HepG2 (cell line): ENCODE measurements around the gene STAT5A. TPM values are rescaled to one million over a fixed set of nuclear protein-coding genes. Genes with fewer than 3 reads are reported as not detected.

Experiments
- ATAC-seq: fragments of 200-7000 bp; cut with Tn5 transposase; 3 replicates; pipeline ENCODE4 v1.9.1; 2020; ENCODE audit warnings: mild to moderate bottlenecking, moderate library complexity
- BruUV-seq: library from RNA; stranded (reverse); fragments of 400-500 nt; replicated peaks from 2 replicates; lab custom pipeline; 2021; lab: Mats Ljungman, UMichigan
- CTCF ChIA-PET: fragments of 300-600 bp; formaldehyde crosslinking; extraction: SDS; loops from one replicate; lab custom pipeline; 2021; ENCODE audit warnings: low total read pairs, inconsistent platforms, low intra/inter-chr PET ratio; lab: Yijun Ruan, JAX
- POLR2A ChIA-PET: fragments of 350-600 bp; sonication (Branson Sonifier 250); formaldehyde crosslinking; loops from one replicate; lab custom pipeline; 2020; ENCODE audit warnings: antibody characterized with exemption, inconsistent platforms; lab: Yijun Ruan, JAX
- DNase-seq: peaks from one replicate; pipeline ENCODE4 v3.0.0-alpha.2; 2015; ENCODE audit warnings: low spot score
- FAIRE-seq: peaks from 3 replicates; lab custom pipeline; 2011; peaks lifted over from hg19 to GRCh38; lab: Jason Lieb, UNC
- H2AFZ ChIP-seq: one replicate; pipeline ENCODE4 v1.6.1; 2011; ENCODE audit warnings: low read length, inconsistent platforms
- H3K27ac ChIP-seq: fragments of 300-600 bp; 3 replicates; pipeline ENCODE4 v1.8.0; 2011; ENCODE audit warnings: mixed run types, mild to moderate bottlenecking, mixed read lengths, low read length, inconsistent platforms; ENCODE audit not compliant: insufficient read depth; ENCODE audit errors: extremely low read length
- H3K27me3 ChIP-seq, 2 experiments: fragments of 200-600 bp in 1 of 2; 2 replicates in 1 of 2; 3 replicates in 1 of 2; pipeline versions ENCODE4 v1.6.0 to v1.8.0; 2011; ENCODE audit warnings: low read length in 2 of 2, mild to moderate bottlenecking in 2 of 2, moderate library complexity in 2 of 2, inconsistent platforms in 1 of 2; ENCODE audit not compliant: insufficient read depth in 2 of 2, control insufficient read depth in 1 of 2
- H3K36me3 ChIP-seq, 2 experiments: fragments of 200-600 bp in 1 of 2; replicated peaks in 1 of 2; 2 replicates in 1 of 2; 3 replicates in 1 of 2; pipeline versions ENCODE4 v1.5.1 to v1.8.0; 2011; ENCODE audit warnings: low read length in 2 of 2, inconsistent platforms in 1 of 2; ENCODE audit not compliant: insufficient read depth in 2 of 2, control insufficient read depth in 1 of 2
- H3K4me1 ChIP-seq: 2 replicates; pipeline ENCODE4 v1.5.1; 2012; ENCODE audit warnings: low read length, inconsistent platforms; ENCODE audit not compliant: insufficient read depth
- H3K4me2 ChIP-seq: 2 replicates; pipeline ENCODE4 v1.6.0; 2011; ENCODE audit warnings: low read depth, low read length, inconsistent platforms
- H3K4me3 ChIP-seq, 3 experiments: fragments of 200-600 bp in 1 of 3; sonication (generic), shearing (Covaris generic) in 1 of 3; replicated peaks in 1 of 3; 2 replicates each; pipeline ENCODE4 v1.5.1; 2011 to 2016; ENCODE audit warnings: low read length in 3 of 3, inconsistent platforms in 2 of 3, low read depth in 2 of 3, mild to moderate bottlenecking in 2 of 3, control low read depth in 1 of 3, mixed read lengths in 1 of 3; ENCODE audit not compliant: insufficient read depth in 1 of 3
- H3K79me2 ChIP-seq: one replicate; pipeline ENCODE4 v1.6.1; 2011; ENCODE audit warnings: low read length, inconsistent platforms; ENCODE audit not compliant: insufficient read depth
- H3K9ac ChIP-seq: 2 replicates; pipeline ENCODE4 v1.6.0; 2011; ENCODE audit warnings: mild to moderate bottlenecking, low read depth, low read length, inconsistent platforms; ENCODE audit not compliant: insufficient read depth
- H3K9me3 ChIP-seq: 2 replicates; pipeline ENCODE4 v1.5.1; 2012; ENCODE audit warnings: mild to moderate bottlenecking, low read length
- H4K20me1 ChIP-seq: 2 replicates; pipeline ENCODE4 v1.6.0; 2011; ENCODE audit warnings: inconsistent platforms, mild to moderate bottlenecking, low read length, moderate library complexity; ENCODE audit not compliant: insufficient read depth
- BCL3 ChIP-seq: sonication (generic); formaldehyde crosslinking; IDR thresholded peaks from 2 replicates; pipeline ENCODE4 v1.5.1; 2020; ENCODE audit warnings: mild to moderate bottlenecking, missing genetic modification reagents, moderate library complexity
- HOXD1 ChIP-seq: sonication (generic); formaldehyde crosslinking; IDR thresholded peaks from 2 replicates; pipeline ENCODE4 v1.5.0; 2020; ENCODE audit warnings: missing genetic modification reagents
- KDM6A ChIP-seq: IDR thresholded peaks from 2 replicates; pipeline ENCODE4 v1.6.1; 2016; ENCODE audit warnings: low read depth
- TRIM24 ChIP-seq: sonication (generic); formaldehyde crosslinking; IDR thresholded peaks from 2 replicates; pipeline ENCODE4 v1.8.0; 2022; ENCODE audit warnings: mild to moderate bottlenecking, missing genetic modification reagents
- ZC3H13 ChIP-seq: sonication (generic); formaldehyde crosslinking; IDR thresholded peaks from 2 replicates; pipeline ENCODE4 v1.8.1; 2023; ENCODE audit warnings: mild to moderate bottlenecking, missing genetic modification reagents, moderate library complexity
- ZKSCAN1 ChIP-seq: fragments of 150-350 bp; IDR thresholded peaks from 2 replicates; pipeline ENCODE4 v1.6.1; 2014; ENCODE audit warnings: low read length
- ZNF430 ChIP-seq: sonication (generic); formaldehyde crosslinking; IDR thresholded peaks from 2 replicates; pipeline ENCODE4 v1.9.0; 2021; ENCODE audit warnings: mild to moderate bottlenecking, missing genetic modification reagents
- ZNF446 ChIP-seq: sonication (generic); formaldehyde crosslinking; IDR thresholded peaks from 2 replicates; pipeline ENCODE4 v1.5.0; 2020; ENCODE audit warnings: mild to moderate bottlenecking, missing genetic modification reagents
- ZNF570 ChIP-seq: sonication (generic); formaldehyde crosslinking; IDR thresholded peaks from 2 replicates; pipeline ENCODE4 v1.4.0; 2020; ENCODE audit warnings: mild to moderate bottlenecking, missing genetic modification reagents, borderline replicate concordance
- ZNF576 ChIP-seq: sonication (generic); formaldehyde crosslinking; IDR thresholded peaks from 2 replicates; pipeline ENCODE4 v1.4.0; 2020; ENCODE audit warnings: mild to moderate bottlenecking, missing genetic modification reagents
- ZNF619 ChIP-seq: sonication (generic); formaldehyde crosslinking; IDR thresholded peaks from 2 replicates; pipeline ENCODE4 v1.4.0; 2020; ENCODE audit warnings: mild to moderate bottlenecking, missing genetic modification reagents
- WGBS: methylation state at CpG from one replicate; pipeline ENCODE4 v1.1.6; 2017; ENCODE audit warnings: low lambda C conversion rate; 5-methylcytosine and 5-hydroxymethylcytosine counted together
- in situ Hi-C: cut with HindIII; loops from 2 replicates; pipeline ENCODE4 v1.10.0; 2017; ENCODE audit warnings: low pct_unique_long_range_greater_than_20kb; ENCODE audit not compliant: extremely low pct_ligation_motif_present
- intact Hi-C: fragments of 100-400 bp; cut with micrococcal nuclease; formaldehyde crosslinking; loops from one replicate; pipeline ENCODE4 v1.10.0; 2022; ENCODE audit not compliant: unreplicated experiment
- polyA plus RNA-seq, 8 experiments: library from polyadenylated mRNA; depleted of rRNA in 3 of 8; stranded (reverse) in 7 of 8; unstranded in 1 of 8; fragments of >200 nt; fragmentation: Illumina TruSeq in 4 of 8; extraction: Trizol in 4 of 8; gene quantifications; 2 replicates each; pipeline versions ENCODE4 v1.2.1 to v1.2.3, GENCODE V29; 2011 to 2016; ENCODE audit warnings: low read depth in 4 of 8, missing spikeins in 1 of 8, mixed read lengths in 1 of 8; ENCODE audit not compliant: insufficient read depth in 1 of 8
- total RNA-seq, 5 experiments: library from RNA; depleted of rRNA; stranded (reverse); fragments of >200 nt; fragmentation: Illumina TruSeq; extraction: Trizol; gene quantifications; 2 replicates each; pipeline ENCODE4 v1.2.3, GENCODE V29; 2016; ENCODE audit warnings: low read depth in 1 of 5

Gene STAT5A
- total and polyA plus RNA-seq, 2 of the 13 experiments (the other 11 are each of a cell fraction or from before 2014, with no cell fraction given): 1.4 to 4.1 TPM

GRCh38 chr17:42277342-42277712 is 11.0 kb upstream of the STAT5A start (continued):
- TF ChIP-seq BCL3 (CRISPR knock-in tag) (0 out of 2 replicates have a peak, but pooled peaks have one; percentile 5), ZNF576 (CRISPR knock-in tag) (0 out of 2 replicates have a peak, but pooled peaks have one; percentile 25), ZNF446 (CRISPR knock-in tag) (peak; percentile 61; the same call in 1 of the 2 replicates), ZC3H13 (no peak), KDM6A (no peak), ZNF430 (CRISPR knock-in tag) (no peak; the same call in 1 of the 2 replicates), ZNF570 (CRISPR knock-in tag) (0 out of 2 replicates have a peak, but pooled peaks have one; percentile 2), TRIM24 (0 out of 2 replicates have a peak, but pooled peaks have one; percentile 17)

GRCh38 chr17:42279776-42280630 is 8.3 kb upstream of the STAT5A start:
- Histone ChIP-seq H3K79me2 (peaks cover 7% of the 10 kb centered on the region), H3K27ac (no peak overlapping the region), H2AFZ (no peak overlapping the region), H3K9ac (no peak overlapping the region), H3K36me3 (no peaks in the 10 kb centered on the region), H3K9me3 (no peaks in the 10 kb centered on the region), H3K4me3 (no peak overlapping the region), H3K4me1 (peaks cover 57% of the 10 kb centered on the region), H3K4me2 (no peak overlapping the region), H4K20me1 (no peaks in the 10 kb centered on the region), H3K27me3 (peaks cover 0 to 19% of the 10 kb centered on the region in 2 experiments; a peak in 2 of 5 replicates)
- WGBS: 41% methylated on average over 4 of the region's 4 CpGs
- intact Hi-C loops: loop anchor here (1.0 to 10.0 kb wide), 3 partner anchors 7 to 55 kb away; no protein-coding TSS in a partner anchor
- BruUV-seq: no TSS peak
- ATAC-seq (no peak), FAIRE-seq (no peak), DNase-seq (no peak)
- POLR2A ChIA-PET: interaction anchor here (1.4 kb wide), 1 partner anchor 10 kb away, joined by 6 read pairs; no protein-coding TSS in a partner anchor
- CTCF ChIA-PET: no interaction called here
- TF ChIP-seq HOXD1 (CRISPR knock-in tag) (no peak), ZNF619 (CRISPR knock-in tag) (no peak), ZKSCAN1 (no peak)
- in situ Hi-C loops: no loop called here
